Umbilical cord (tissue), 2 donors: ENCODE data around the gene NOX5. TPM values are rescaled to one million over a fixed set of nuclear protein-coding genes. Genes with fewer than 3 reads are reported as not detected.
A peak's percentile ranks its signal among the peaks of the same experiment; 100 is the strongest.

Experiments used
- DNase-seq: peaks from one replicate; pipeline ENCODE4 v3.0.0-alpha.2; 2015; ENCODE audit warnings: low spot score
- total RNA-seq: library from RNA; depleted of rRNA; stranded (reverse); fragments of >200 nt; gene quantifications from one replicate; pipeline ENCODE4 v1.2.3, GENCODE V29; 2014; ENCODE audit warnings: low replicate concordance; ENCODE audit not compliant: insufficient read depth

The NOX5 gene
- total RNA-seq, 1 donor from 2014 or later = 1.2 TPM

DNA sequence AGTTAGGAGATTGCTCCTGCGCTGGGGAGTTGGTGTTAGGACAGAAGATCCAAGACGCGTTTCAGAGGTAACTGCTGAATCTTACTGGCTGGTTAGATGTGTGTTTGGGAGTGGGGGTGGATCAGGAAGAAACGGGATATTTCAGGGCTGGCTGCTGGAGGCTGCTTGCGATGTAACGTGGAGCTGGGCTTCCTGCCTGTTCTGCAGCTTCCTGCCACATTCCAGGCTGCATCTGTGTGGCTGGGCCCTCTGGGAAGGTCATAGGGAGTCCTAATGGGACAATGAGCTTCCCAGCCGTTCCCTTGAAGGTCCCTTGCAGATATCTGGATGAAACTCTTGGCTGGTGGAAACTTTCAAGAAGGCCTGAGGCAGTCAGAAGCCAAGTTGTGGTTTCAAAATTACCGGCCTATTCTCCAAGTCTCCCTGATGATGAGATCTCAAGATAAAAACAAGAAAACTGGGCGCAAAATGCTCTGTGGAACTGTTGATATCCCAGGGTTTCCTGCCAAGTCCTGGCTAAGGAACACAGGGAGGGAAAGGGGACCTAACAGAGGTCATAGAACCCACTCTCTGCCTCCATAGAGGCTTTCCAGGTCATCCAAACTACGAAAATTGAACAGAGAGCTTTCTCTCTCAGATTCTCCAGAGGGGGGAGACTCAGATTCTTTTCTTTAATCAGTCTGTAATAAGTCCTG lies 67.0 kb downstream of the NOX5 start:
- DNase-seq = peak; percentile 63

- peak; percentile 87 for DNase-seq
Observed at GRCh38 chr15:69082021-69082502, 67.6 kb downstream of the NOX5 start.

- no peak for DNase-seq
Observed at GRCh38 chr15:69082554-69082953, 68.1 kb downstream of the NOX5 start.

DNA sequence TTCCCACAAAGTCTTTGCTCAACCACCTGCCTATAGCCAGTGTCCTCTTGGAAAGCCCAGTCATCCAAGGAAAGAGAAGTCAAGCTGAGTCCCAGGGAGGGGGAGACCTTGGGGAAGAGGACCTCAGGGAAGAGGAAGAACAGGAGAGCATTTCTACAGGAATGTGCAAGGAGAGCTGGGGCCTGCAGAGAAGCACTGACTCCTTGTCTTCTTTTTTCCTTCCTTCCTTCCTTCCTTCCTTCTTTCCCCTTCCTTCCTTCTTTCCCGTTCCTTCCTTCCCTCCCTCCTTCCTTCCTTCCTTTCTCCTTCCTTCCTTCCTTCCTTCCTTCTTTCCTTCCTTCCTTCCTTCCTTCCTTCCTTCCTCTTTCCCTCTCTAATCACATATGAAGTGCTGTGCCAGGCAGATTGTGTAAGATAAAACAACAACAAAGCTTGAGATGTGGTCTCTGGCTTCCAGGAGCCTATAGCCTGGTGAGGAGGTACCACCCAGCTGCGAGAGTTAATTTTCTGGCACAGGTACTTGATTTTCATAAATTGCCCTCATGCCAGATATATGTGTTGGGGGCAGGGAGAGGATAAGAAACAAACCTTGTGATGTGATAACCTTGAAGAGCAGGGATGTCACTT lies 70.0 kb downstream of the NOX5 start:
- DNase-seq = no peak

DNA sequence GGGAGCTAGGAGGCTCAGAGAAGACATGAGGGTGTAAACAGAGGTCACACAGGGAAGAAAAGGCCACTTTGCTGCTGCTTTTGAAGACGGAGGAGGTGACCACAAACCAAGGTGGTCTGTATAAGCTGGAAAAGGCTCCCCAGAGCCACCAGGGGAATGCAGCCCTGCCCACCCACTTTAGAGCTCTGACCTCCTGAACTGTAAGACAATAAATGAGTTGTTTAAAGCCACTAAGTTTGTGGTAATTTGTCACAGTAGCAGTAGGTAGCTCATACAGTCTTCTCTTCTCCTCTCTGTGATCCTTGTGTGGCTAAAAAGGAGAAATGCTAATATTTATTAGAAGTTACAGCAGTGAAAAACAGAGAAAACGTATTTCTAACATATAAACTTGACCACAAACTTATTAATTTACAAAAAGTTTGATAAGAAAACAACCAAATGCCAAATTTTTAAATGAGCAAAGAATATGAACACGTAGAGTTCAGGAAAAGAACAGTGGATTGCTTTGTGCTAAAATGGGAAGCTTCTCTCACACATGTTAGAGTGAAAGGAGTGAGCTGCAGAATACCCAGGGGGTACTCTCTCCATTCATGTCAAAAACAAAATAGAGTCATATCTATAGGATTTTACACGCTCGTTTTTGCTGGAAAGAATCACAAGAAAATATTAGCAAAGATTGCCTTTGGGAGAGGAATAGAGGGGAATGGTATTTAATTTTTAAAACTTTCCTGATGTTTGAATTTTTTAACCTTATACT lies 71.0 kb downstream of the NOX5 start:
- DNase-seq = no peak

- DNase-seq = peak; percentile 13
Observed at GRCh38 chr15:69086427-69087204, 72.1 kb downstream of the NOX5 start.

DNA sequence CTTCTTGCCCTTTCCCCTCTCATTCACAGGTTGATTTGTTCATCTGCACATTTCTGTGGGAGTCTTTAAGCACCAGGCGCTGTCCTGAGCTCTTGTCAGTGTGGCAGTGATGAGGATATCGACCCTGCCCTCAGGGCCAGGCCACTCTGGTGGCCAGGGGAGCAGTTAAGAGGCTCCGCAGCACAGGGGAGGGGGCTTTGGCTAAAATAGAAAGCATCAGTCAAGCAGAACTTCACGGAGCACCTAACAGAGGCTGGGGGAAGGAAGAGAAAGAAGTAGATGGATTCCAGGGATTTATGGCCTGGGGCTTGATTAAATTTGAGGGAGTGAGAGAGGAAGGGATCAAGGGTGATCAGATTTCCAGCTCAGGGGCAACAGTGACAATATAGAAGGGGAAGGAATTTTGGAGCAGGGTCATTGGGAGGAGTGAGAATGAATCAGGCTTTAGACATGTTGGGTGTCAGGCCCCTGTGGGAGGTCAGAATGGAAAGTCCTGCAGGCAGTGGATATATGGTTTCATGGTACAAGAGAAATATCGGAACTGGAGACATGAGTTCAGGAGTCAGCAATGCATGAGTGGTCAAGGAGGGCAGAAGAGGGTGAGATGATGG lies 73.0 kb downstream of the NOX5 start:
- DNase-seq = no peak

DNA sequence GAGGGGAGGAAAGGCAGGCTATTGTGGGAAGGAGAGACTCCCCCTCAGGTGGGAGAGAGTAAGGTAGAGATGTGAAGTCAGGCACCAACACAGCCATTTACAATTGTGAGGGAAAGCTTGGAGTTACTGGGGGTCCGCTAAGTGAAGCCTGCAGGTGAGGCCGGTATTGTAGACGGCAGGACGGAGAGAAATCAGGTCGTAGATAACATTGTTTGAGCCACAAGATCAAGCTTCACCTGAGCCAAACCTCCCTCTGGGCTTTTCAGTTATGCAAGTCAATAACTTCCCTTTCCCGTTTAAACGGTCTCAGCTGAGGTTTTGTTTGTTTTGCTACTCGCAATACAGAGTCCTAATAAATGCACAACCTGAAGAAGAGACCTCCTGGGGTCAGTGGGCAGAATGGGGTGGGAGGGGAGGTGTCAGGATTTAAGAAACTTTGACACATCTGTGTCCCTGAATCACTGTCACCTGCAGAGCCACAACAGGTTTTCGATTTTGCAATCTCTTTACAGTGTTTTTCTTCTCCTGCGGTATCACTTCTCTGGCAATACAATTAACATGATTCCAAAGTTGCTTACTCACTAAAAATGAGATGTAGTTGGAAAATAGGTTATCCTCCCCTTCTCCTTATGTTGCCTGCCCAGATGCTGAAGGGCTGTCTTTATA lies 73.9 kb downstream of the NOX5 start:
- DNase-seq = no peak

GRCh38 chr15:69089258-69089657 lies 74.8 kb downstream of the NOX5 start:
- no peak for DNase-seq

GRCh38 chr15:69090197-69090948 lies 75.9 kb downstream of the NOX5 start:
- DNase-seq = peak; percentile 71

- no peak for DNase-seq
Observed at GRCh38 chr15:69091654-69092053, 77.2 kb downstream of the NOX5 start.

DNA sequence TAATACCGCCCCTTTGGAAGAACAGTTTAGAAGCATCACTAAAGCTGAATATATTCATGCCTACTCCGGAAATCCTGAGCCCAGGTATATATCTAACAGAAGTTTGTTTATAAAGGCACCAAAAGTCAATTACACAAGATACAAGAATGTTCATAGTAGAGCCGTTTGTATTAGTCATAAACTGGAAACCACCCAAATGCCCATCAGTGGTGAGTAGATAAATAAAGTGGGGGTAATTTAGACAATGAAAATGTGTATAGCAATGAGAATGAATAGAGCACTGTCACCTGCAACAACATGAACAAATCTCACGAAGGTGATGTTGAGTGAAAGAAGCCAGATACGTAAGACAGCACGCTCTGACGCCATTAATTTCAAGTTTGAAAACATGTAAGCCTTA lies 77.7 kb downstream of the NOX5 start:
- DNase-seq = no peak

- DNase-seq = peak; percentile 68
Observed at GRCh38 chr15:69093127-69093526, 78.6 kb downstream of the NOX5 start.

DNA sequence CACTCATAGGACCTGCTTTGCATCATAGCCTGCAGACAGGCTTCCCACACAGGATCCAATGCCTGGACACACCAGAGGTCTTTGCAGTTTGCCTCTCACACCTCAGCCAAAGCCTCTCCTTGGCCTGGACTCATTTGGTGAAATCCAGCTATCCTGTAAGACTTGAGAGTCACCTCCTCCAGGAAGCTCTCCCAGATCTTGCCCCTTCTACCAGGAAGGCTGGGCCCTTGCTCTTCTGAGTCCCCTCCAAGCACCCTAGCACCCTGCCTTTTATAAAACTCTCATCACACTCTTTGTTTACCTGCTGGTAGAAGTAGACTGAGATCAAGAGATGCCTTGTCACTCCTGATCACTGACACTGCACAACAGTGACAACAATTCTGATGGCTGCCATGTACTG lies 79.1 kb downstream of the NOX5 start:
- DNase-seq = no peak

- no peak for DNase-seq
Observed at GRCh38 chr15:69094124-69094921, 79.8 kb downstream of the NOX5 start.

DNA sequence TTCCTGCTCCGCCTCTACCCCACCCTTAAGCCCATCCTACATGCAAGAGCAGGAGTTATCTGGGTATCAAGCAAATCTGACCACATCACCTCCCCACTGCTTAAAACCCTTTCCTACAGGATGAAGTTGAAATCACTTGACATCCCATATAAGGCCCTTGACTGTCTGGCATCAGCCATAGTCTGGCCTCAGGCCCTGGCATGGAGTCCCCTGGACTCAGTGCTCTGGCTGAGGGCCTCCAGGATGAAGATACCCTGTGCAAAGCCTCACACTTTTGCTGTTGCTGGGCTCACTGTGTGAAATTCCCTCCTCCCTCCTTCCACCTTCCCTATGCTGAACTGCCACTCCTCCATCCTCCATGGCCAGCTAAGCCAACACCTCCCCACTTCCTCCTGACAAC lies 80.8 kb downstream of the NOX5 start:
- DNase-seq = no peak

- no peak for DNase-seq
Observed at GRCh38 chr15:69096196-69096595, 81.7 kb downstream of the NOX5 start.

GRCh38 chr15:69096626-69097025 lies 82.1 kb downstream of the NOX5 start:
- DNase-seq = no peak

- no peak for DNase-seq
Observed at GRCh38 chr15:69098771-69099170, 84.3 kb downstream of the NOX5 start.
